GM19438 (cell line): ENCODE results near the gene ENAM.
"Not testable (repeated sequence)": the region's sequence is repeated elsewhere in the genome, so short reads cannot be mapped to it uniquely, and the experiment has no call there.

Experiments used
- ATAC-seq: cut with Tn5 transposase; IDR thresholded peaks from one replicate; pipeline ENCODE4 v1.9.1; 2021; ENCODE audit warnings: low read depth; ENCODE audit not compliant: unreplicated experiment

Gene ENAM

DNA sequence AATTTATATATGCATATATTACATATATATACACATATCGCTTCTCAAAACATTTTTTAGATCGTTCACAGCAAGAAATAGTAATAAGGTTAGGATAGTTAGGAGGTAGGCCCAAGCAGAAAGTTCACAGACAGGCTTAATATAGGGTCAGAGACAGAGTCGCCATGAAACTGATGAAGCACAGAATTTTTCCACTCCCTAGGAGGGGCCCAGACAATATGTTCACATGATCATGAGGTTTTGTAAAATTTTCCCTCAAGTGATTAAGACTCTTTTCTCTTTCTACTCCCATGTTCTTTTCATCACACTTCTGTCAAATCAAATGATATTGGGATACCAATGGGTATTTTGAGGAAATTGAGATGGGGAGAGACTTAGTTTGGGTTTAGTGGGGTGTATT is 5.2 kb upstream of the ENAM start:
- no peak for ATAC-seq

DNA sequence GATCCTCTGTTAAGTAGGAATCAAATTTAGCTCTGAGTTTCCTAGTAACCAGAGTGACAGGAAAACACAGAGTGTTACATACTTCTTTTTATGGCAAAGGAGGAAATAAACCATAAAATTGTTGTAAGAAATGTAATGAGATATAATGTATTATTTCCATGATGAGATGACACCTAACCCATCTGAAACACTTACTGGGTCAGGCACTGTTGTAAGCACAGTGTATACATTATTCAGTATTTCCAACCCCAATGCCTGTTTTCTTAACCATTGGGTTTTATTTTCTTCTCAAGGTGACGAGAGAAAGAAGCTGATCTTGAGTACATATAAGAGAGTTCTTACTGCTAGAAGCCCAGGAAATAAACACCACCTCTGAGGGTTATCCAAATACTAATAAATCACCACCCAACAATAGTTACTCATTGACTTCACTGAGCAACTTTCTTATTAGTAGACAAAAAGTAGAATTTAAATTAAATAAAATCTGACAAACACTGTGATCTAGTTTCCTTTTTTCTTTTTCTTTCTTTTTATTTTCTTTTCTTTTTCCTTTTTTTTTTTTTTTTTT is 4.2 kb upstream of the ENAM start:
- no peak for ATAC-seq

DNA sequence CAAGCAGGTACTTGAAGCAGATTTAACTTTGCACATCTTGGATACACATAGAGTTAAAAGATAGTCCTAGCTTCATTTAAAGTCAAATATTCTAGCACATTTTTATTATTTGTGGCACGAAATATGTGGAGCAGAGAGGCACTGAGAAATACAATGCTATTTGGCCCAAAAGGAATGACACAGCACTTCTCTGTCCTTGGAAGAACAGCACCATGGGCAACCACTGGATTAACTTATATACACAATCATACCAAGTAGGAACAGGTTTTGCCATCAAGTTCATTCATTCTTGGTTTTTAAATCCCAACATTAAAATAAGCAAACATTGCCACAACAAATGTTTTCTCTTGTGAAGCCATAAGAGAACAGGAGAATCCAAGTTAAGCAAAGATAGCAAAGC is 924 bp upstream of the ENAM start:
- no peak for ATAC-seq

GRCh38 chr4:70629469-70630090 is 1.0 kb downstream of the ENAM start:
- no peak for ATAC-seq

DNA sequence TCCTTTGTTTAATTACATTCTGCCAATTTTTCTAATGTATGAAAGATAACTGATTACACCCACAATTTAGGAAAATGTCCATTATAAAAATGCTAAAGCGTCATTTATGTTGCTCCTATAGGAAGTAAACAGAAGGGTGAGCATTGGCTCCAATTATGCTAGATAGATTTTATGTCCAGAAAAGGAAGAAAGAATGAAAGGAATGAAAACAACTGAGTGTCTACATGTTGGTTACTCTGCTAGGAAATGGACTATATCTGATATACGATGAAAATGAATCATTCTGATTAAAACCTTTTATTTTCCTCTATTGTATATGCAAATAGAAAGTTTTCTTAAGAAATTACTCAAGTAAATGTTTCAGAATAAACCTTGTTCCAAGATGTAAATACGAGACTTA is 1.6 kb downstream of the ENAM start:
- ATAC-seq: no peak

DNA sequence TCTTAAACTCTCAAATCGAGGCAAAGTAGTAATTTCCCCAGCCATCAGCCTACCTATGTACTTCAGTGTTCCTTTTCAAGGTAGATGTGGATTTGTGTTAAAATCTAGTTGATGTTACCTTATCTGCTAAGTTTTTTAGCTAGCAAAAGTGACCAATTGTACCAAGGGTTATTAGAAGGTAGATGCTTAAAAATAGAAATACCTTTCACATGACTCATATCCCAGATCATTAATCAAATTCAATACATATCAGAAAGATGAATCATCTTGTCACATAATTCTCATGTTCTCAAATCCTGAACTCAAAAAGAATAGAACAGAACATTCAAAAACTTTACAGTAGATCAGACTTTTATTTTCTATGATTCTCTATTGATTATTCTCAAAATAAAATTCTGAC is 3.5 kb downstream of the ENAM start:
- no peak for ATAC-seq

DNA sequence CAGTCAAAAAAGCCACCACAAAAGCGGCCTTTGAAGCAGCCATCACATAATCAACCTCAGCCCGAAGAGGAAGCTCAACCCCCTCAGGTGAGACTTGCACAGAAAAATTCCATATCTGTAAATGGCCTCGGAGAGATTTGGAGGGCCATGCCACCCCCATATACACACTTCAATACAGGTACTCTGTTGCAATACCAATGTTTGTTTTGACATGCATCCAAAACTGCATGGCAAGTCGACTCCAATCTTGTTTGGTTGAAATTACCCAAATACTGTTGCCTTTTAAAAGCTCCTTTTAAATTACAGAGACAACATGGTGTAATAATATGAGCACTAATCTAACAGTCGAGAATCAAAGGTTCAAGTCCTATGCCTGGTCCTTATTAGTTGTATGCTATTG is 5.9 kb downstream of the ENAM start:
- no peak for ATAC-seq

GRCh38 chr4:70637239-70637913 is 8.8 kb downstream of the ENAM start:
- no peak for ATAC-seq

DNA sequence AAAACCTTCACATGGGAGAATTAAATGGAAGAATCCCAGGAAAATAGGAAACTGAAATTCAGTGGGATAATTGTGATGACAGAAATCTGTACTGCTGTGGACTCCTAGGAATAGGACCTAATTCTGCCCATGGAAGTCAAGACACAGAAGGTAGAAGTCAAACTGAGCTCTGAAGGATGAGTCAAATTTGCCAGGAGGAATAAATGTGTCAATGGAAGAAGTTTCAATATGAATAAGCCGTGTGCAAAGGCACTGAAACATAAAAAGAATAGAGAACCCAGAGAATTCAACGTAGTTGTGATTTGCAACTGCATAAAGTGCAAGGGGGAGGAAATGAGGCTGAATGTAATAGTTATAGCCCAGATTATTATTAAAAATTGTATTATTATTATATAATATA is 11.6 kb downstream of the ENAM start:
- no peak for ATAC-seq

- not testable (repeated sequence) for ATAC-seq
Measured at GRCh38 chr4:70650741-70651140, 22.2 kb downstream of the ENAM start.

DNA sequence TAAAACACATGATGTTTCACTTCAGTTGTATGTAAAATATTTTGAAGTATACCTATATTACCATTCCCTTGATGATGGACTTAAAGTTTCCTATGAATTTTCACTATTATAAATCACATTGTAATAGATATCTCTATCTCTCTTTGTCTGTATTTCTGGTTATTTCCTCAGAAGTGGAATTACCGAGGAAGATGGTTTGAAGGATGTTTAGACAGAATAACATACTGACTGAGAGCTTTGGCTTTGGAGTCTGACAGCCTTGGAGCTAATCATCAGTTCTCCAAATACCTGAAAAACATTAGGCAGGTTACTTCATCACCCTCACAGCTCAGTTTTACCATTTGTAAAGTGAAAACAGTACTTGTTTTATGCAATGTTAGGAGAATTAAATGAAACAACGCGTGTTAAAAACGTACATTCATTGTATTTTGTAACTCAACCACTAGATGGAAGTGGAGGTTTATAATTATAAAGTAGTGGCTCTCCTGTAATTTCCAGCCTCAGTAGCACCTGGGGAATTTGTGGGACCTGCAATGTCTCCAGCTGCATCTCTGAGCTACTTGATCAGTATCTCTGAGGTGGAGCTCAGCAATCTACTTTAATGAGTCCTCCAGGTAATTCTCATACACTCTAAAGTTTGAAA is 23.4 kb downstream of the ENAM start:
- ATAC-seq: no peak

- ATAC-seq: no peak
Measured at GRCh38 chr4:70654605-70655011, 26.1 kb downstream of the ENAM start.

DNA sequence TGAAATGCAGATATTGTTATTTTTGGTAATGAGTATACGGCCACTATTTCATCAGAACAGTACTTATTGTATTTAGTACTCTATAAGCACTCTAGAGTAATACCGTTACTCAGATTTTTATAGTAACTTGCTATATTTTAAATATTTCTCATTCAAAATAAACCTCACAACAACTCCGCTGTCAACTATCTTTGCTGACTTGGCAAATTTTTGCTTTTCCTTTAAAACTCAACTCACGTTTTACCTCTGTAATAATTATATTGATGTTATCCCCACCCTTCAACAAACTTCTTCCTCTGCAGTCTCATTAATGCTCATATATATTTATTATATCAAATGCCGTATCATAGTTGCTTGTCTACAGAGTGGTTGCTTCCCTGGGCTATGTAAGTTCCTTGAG is 28.8 kb downstream of the ENAM start:
- no peak for ATAC-seq

- no peak for ATAC-seq
Measured at GRCh38 chr4:70658418-70658817, 29.9 kb downstream of the ENAM start.

DNA sequence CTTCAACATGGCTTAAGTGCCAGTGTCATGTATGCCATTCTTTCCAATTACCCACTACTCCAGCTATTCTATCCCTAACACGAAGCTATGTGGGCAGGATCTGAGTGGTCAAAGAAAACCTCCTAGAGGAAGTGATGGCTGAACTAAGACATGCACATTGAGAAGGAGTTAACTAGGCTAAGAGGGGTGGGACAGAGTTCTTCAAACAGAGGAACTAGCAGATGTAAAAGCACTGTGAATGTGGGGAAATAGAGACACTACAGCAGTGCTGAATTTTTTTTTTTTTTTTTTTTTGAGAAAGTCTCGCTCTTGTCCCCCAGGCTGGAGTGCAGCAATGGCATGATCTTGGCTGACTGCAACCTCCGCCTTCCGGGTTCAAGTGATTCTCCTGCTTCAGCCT is 31.6 kb downstream of the ENAM start:
- no peak for ATAC-seq

GRCh38 chr4:70661309-70661922 is 32.9 kb downstream of the ENAM start:
- ATAC-seq: not testable (repeated sequence)

- ATAC-seq: no peak
Measured at GRCh38 chr4:70666369-70666768, 37.8 kb downstream of the ENAM start, which contains the start of gene JCHAIN. Gene JCHAIN, minus strand, starts transcription at chr4:70666508. Its CDS starts 18 bp downstream, at chr4:70666490.

- ATAC-seq: peak; percentile 64
Measured at GRCh38 chr4:70667740-70668535, 39.4 kb downstream of the ENAM start.

DNA sequence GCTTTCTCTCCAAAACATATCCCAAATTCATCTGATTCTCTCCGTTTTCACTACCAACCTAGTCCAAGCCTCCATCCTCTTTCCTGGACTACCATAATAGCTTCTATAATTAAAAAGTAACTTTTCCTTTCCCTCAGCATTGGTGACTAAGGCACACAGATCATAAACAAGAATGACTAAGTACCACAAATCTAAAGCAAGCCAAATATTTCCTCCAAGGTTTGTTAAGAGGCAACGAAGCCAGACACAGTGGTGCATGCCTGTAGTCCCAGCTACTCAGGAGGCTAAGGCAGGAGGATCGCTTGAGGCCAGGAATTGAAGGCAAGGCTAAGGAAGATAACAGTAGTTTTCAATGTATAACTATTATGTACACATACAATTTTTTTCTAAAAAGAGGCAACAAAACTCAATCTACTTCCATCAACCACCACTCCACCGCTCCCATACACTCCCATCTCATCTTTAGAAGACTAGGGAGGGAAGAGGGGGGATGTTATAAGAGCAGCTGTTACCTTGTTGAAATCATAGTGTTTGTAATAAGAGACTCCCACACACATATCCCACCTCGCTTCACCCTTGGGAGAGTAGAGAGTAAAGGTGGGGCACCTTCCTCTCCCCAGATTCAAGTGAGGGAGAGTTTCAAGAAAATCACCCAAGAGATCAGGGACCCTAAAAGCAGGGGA is 41.9 kb downstream of the ENAM start:
- ATAC-seq: no peak

DNA sequence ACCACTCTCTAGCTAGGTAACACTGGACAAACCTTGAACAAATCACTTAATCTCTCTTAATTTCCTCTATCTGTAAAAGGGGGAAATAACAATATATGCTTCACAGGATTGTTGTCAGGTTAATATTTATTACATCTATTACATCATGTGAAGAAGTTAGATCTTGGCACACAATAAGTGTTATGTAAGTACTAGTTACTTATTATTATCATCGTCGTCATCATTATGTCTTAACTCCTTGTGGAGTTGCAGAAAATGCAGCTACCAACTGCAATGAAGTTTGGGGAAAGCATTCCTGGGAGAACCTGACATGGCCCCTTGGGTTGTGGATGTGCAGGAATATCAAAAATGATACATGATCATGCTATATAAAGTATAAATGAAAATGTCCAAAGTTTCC is 42.5 kb downstream of the ENAM start:
- no peak for ATAC-seq
